ENCODE data around the gene KASH5. TPM values are rescaled to one million over a fixed set of nuclear protein-coding genes. Genes with fewer than 3 reads are reported as not detected.
A peak's percentile ranks its signal among the peaks of the same experiment; 100 is the strongest.
"Not testable (repeated sequence)": the region's sequence is repeated elsewhere in the genome, so short reads cannot be mapped to it uniquely, and the experiment has no call there.

Gene KASH5
- total RNA-seq, 1 donor from 2014 or later: not detected

DNA sequence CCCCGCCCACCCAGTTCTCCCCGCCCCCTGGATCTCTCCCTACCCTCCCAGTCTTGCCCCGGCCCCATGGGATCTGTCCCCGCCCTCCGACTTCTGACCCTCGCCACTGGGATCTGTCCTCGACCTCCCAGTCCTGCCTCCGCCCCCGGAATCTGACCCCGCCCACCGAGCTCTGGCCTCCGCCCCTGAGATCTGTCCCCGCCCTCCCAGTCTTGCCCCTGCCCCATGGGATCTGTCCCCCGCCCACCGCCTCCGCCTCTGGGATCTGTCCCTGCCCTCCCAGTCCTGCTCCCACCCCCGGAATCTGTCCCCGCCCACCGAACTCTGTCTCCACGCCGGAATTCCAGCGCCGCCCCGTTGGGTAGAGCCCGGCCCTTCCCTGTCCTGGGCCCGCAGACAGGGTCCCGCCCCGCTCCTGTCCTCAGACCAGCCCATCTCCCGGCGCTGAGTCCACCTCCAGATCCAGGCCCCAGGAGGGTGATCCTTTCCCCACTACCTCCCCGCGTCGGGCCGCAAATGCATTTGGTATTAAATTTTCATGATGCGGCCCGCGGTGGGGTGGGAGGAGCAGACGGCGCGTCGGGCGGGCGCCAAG, 54.8 kb downstream of the KASH5 start:
- no peaks in the 10 kb centered on the region for H3K36me3 Mint-ChIP-seq (ENCODE audit: low read depth)
- peak; percentile 96 for DNase-seq (ENCODE audit: low spot score)
- TF ChIP-seq, protein P1, sequence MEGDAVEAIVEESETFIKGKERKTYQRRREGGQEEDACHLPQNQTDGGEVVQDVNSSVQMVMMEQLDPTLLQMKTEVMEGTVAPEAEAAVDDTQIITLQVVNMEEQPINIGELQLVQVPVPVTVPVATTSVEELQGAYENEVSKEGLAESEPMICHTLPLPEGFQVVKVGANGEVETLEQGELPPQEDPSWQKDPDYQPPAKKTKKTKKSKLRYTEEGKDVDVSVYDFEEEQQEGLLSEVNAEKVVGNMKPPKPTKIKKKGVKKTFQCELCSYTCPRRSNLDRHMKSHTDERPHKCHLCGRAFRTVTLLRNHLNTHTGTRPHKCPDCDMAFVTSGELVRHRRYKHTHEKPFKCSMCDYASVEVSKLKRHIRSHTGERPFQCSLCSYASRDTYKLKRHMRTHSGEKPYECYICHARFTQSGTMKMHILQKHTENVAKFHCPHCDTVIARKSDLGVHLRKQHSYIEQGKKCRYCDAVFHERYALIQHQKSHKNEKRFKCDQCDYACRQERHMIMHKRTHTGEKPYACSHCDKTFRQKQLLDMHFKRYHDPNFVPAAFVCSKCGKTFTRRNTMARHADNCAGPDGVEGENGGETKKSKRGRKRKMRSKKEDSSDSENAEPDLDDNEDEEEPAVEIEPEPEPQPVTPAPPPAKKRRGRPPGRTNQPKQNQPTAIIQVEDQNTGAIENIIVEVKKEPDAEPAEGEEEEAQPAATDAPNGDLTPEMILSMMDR (IDR thresholded peaks at IDR 0.05): no peak
- H3K27ac Mint-ChIP-seq (ENCODE audit: unreplicated experiment): peak overlapping the region; percentile 87
- H3K4me1 Mint-ChIP-seq (ENCODE audit: low read depth): peaks cover 21% of the 10 kb centered on the region
- no peaks in the 10 kb centered on the region for H3K9me3 Mint-ChIP-seq (ENCODE audit: low read depth)
- H3K4me3 Mint-ChIP-seq (ENCODE audit: unreplicated experiment): peak overlapping the region; percentile 76
- H3K27me3 Mint-ChIP-seq (ENCODE audit: low read depth): peaks cover 43% of the 10 kb centered on the region

DNA sequence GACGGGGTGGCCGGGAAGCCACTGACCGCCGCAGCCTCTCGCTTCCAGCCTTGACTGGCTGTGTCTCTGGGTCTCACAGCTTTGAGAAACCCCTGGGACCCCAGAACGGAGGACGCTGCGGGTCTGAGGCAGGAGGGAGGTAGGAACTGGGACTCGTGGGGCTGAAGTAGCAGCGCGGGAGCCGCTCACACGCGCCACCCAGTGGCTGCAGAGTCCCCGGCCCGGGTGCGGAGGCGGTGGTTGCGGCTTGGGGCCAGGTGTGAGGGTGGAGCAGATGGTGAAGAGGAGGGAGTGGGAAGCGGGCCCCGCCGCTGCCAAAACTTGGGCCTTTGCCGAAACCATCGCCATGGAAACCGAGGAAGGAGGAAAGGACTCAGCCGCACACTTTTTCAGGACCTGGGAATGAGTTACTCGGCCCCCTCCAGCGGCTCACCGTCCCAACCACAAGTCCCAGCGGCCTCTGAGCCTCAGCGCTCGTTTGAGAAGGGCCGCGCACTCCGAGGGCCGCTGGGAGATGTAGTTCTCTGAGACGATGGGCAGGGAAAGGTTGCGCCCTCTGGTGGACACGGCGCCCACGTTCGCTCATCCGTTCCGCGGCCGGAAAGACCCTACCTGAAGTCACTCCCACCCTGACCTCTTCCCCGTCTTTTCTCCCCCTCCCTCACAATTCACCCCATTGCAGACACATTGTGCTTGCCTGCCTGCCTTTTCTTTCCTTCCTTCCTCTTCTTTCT, 55.5 kb downstream of the KASH5 start:
- peaks cover 36% of the 10 kb centered on the region for H3K27me3 Mint-ChIP-seq (ENCODE audit: low read depth)
- peaks cover 21% of the 10 kb centered on the region for H3K4me1 Mint-ChIP-seq (ENCODE audit: low read depth)
- peak overlapping the region; percentile 76 for H3K4me3 Mint-ChIP-seq (ENCODE audit: unreplicated experiment)
- TF ChIP-seq, protein P1 (IDR thresholded peaks at IDR 0.05): peak; percentile 97
- no peaks in the 10 kb centered on the region for H3K36me3 Mint-ChIP-seq (ENCODE audit: low read depth)
- no peaks in the 10 kb centered on the region for H3K9me3 Mint-ChIP-seq (ENCODE audit: low read depth)
- DNase-seq (ENCODE audit: low spot score): peak; percentile 97
- H3K27ac Mint-ChIP-seq (ENCODE audit: unreplicated experiment): peak overlapping the region; percentile 87

GRCh38 chr19:49444100-49444700, 56.2 kb downstream of the KASH5 start:
- Mint-ChIP-seq H3K4me1 (ENCODE audit: low read depth) (peaks cover 21% of the 10 kb centered on the region), H3K4me3 (ENCODE audit: unreplicated experiment) (peak overlapping the region; percentile 76), H3K27ac (ENCODE audit: unreplicated experiment) (peak overlapping the region; percentile 5), H3K27me3 (ENCODE audit: low read depth) (peaks cover 30% of the 10 kb centered on the region)
- DNase-seq (ENCODE audit: low spot score); H3K36me3 Mint-ChIP-seq (ENCODE audit: low read depth); H3K9me3 Mint-ChIP-seq (ENCODE audit: low read depth): not testable (repeated sequence)

GRCh38 chr19:49445997-49446396, 57.9 kb downstream of the KASH5 start:
- TF ChIP-seq, protein P1 (IDR thresholded peaks at IDR 0.05): no peak
- H3K4me3 Mint-ChIP-seq (ENCODE audit: unreplicated experiment): no peak overlapping the region
- H3K9me3 Mint-ChIP-seq (ENCODE audit: low read depth): no peaks in the 10 kb centered on the region
- no peak for DNase-seq (ENCODE audit: low spot score)
- H3K27ac Mint-ChIP-seq (ENCODE audit: unreplicated experiment): no peak overlapping the region
- peaks cover 12% of the 10 kb centered on the region for H3K27me3 Mint-ChIP-seq (ENCODE audit: low read depth)
- peaks cover 21% of the 10 kb centered on the region for H3K4me1 Mint-ChIP-seq (ENCODE audit: low read depth)
- H3K36me3 Mint-ChIP-seq (ENCODE audit: low read depth): peaks cover 3% of the 10 kb centered on the region

DNA sequence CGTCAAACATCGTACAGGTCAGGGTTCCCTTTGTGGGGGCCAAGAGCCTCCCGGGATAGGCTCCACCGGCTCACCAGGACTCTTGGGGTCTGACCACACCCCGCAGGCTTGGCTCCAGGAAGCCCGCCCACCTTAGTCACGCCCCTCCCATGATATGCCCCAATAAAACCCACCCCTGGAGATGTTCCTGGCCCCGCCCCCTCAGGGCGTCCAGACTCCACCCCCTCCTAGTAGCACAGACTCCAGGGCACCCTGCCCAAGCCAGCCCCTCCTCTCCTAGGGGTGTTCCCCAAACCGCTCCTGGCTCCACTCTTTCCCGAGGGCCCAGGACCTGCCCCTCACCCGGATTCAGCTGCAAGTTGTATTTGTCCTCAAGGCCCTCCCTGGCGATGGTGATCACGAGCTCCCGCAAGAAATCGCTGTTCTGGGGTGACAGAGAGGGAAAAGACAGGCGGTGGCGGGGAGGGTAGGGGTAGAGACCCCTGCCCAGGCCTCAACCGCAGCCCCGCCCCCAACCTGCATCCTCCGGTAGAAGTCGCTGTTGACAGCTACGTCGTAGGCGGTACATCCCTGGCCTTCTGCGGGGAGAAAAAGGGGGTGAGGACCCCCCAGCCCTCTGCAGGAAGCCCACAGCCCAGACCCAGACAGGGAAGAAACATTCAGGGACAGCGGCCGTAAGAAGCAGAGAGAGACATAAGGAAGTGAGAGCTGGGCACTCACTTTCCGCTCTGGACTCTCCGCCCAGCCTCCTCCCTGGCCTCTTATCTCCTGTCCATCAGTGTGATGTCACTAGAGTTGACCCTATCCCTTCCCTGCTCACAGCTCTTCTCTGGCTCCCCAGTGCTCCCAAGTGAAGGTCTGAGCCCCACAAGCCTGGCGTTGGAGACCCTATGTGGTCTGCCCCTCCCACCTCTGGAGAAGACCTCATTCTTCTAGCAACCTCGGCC, 59.7 kb downstream of the KASH5 start:
- Mint-ChIP-seq H3K36me3 (ENCODE audit: low read depth) (peaks cover 3% of the 10 kb centered on the region), H3K4me1 (ENCODE audit: low read depth) (peaks cover 21% of the 10 kb centered on the region), H3K27ac (ENCODE audit: unreplicated experiment) (no peak overlapping the region), H3K27me3 (ENCODE audit: low read depth) (no peaks in the 10 kb centered on the region), H3K4me3 (ENCODE audit: unreplicated experiment) (no peak overlapping the region), H3K9me3 (ENCODE audit: low read depth) (no peaks in the 10 kb centered on the region)
- no peak for DNase-seq (ENCODE audit: low spot score)
- TF ChIP-seq, protein P1 (IDR thresholded peaks at IDR 0.05): no peak

All from chondrocyte (in vitro differentiated cells).